Body of pancreas (tissue), 4 donors: ENCODE data around the gene TTC33. TPM values are rescaled to one million over a fixed set of nuclear protein-coding genes. Genes with fewer than 3 reads are reported as not detected.

Experiments used
- ATAC-seq: fragments of 150-250 bp; one replicate; pipeline ENCODE4 v1.9.1; 2016
- DNase-seq, 4 donors: peaks; one replicate each; pipeline ENCODE4 v3.0.0-alpha.2; 2019
- H3K27ac ChIP-seq, 4 donors: fragments of 200-600 bp; sonication (generic); 1 replicate in 3 of 4; 2 replicates in 1 of 4; pipeline versions ENCODE4 v1.5.1 to v1.6.1; 2016 to 2019; ENCODE audit warnings: mild to moderate bottlenecking in 1 of 4, mixed read lengths in 1 of 4, moderate library complexity in 1 of 4
- H3K27me3 ChIP-seq, 2 donors: fragments of 200-600 bp; sonication (generic); one replicate each; pipeline ENCODE4 v1.6.0; 2016; ENCODE audit warnings: mild to moderate bottlenecking in 1 of 2
- H3K36me3 ChIP-seq, 2 donors: fragments of 200-600 bp; sonication (generic); replicated peaks in 1 of 2; 2 replicates each; pipeline ENCODE4 v1.5.1; 2016; ENCODE audit warnings: low read depth in 2 of 2; ENCODE audit not compliant: insufficient read depth in 1 of 2
- H3K4me1 ChIP-seq: fragments of 200-600 bp; sonication (generic); one replicate; pipeline ENCODE4 v1.6.0; 2016
- H3K4me3 ChIP-seq, 2 donors: fragments of 200-600 bp; sonication (generic); 1 replicate in 1 of 2; 2 replicates in 1 of 2; pipeline ENCODE4 v1.5.1; 2016 to 2019
- H3K9me3 ChIP-seq, 3 donors: fragments of 200-600 bp; sonication (generic); 1 replicate in 2 of 3; 2 replicates in 1 of 3; pipeline ENCODE4 v1.5.1; 2016
- CTCF ChIP-seq, 7 experiments: fragments of 450-650 bp in 4 of 7; fragments of 200-600 bp in 3 of 7; sonication (generic) in 3 of 7; IDR thresholded peaks; one replicate each; pipeline ENCODE4 v1.5.1; 2016 to 2019; ENCODE audit warnings: antibody characterized with exemption in 7 of 7
- POLR2A ChIP-seq, 3 donors: fragments of 450-650 bp; IDR thresholded peaks; one replicate each; pipeline ENCODE4 v1.6.1; 2016; ENCODE audit warnings: antibody characterized with exemption in 3 of 3, mild to moderate bottlenecking in 2 of 3
- WGBS, 2 donors: methylation state at CpG; one replicate each; pipeline ENCODE4 v1.1.5; 2017; 5-methylcytosine and 5-hydroxymethylcytosine counted together
- intact Hi-C: fragments of 100-400 bp; cut with DNase I; formaldehyde crosslinking; loops from one replicate; pipeline ENCODE4 v1.15.1; 2023
- total RNA-seq, 2 donors: library from RNA; depleted of rRNA; stranded (reverse); fragments of >200 nt; gene quantifications; one replicate each; pipeline ENCODE4 v1.1.0, GENCODE V29; 2016

TTC33 gene
- total RNA-seq, 2 donors from 2014 or later = 2.3 to 9.3 TPM

DNA sequence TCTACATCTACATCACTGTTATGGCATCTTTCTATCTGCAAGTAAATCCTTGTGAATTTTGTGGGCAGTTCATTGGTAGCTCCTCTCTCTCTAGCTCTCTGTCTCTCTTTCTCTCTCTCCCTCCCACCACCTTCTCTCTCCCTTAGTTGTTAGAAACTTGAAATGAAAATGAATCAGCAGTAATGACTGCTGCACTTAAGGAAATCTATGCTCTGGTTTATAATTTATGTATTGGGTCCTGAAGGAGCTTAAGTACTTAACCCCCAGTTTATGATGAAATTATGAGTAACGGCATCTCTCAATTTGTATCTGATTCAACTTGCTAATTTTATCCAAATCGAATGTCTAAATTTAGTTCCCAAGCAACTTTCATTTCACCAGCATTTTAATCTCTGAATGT, 128.1 kb downstream of the TTC33 start:
- Histone ChIP-seq H3K27ac (no peak overlapping the region), H3K27me3 (no peaks in the 10 kb centered on the region), H3K36me3 (no peaks in the 10 kb centered on the region), H3K9me3 (no peaks in the 10 kb centered on the region), H3K4me3 (no peak overlapping the region), H3K4me1 (no peaks in the 10 kb centered on the region)
- ATAC-seq (no peak), DNase-seq (no peak)
- TF ChIP-seq POLR2A (IDR thresholded peaks at IDR 0.05) (no peak), CTCF (IDR thresholded peaks at IDR 0.05) (no peak)
- intact Hi-C loops = no loop called here
- 71 to 77% methylated on average over 2 of the region's 2 CpGs for WGBS, 2 donors

- Histone ChIP-seq H3K36me3 (no peaks in the 10 kb centered on the region), H3K9me3 (no peaks in the 10 kb centered on the region), H3K27me3 (no peaks in the 10 kb centered on the region), H3K4me1 (no peaks in the 10 kb centered on the region), H3K27ac (no peak overlapping the region), H3K4me3 (no peak overlapping the region)
- WGBS, 2 donors = 75 to 89% methylated on average over 2 of the region's 2 CpGs
- DNase-seq = no peak
- intact Hi-C loops = no loop called here
- no peak for ATAC-seq
- TF ChIP-seq POLR2A (IDR thresholded peaks at IDR 0.05) = no peak
- TF ChIP-seq CTCF (IDR thresholded peaks at IDR 0.05) = no peak
Observed at GRCh38 chr5:40626801-40627200, 129.0 kb downstream of the TTC33 start.

GRCh38 chr5:40623480-40624420, 132.0 kb downstream of the TTC33 start:
- no peak overlapping the region for H3K27ac ChIP-seq

DNA sequence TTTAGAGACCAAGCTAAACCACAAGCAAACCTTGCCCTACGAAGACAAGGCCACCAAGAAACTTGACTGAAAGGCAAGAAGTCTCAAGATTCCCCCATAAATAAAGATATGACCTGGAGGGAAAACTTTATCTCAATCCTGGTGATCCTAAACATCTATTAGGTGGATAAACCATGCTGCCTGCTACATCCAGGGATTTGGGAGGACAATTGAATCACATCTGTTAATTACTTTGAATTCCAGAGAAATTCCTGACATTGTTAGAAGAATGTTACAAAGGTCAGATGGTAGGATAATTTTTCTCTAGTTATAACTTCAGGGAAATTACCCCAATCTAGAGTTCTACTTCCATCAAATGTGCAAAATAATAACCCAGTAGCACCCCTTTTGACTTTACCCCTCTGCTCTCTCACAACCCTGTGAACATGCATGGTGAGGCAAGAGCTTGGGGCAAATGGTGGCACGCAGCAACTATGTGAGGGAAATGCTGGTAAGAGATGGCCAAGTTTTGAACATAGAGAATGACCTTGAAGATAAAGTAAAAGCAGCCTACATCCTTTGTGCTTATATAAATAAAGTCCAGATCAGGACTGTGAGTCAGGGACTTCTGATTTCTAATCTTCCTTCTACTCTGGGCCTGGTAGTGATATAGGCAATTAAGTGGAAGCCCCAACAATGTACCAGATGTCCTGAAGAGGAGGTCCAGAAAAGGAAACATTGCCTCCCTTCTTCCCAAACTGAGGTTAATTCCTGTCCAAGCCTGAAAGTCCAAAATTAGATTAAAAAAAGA, 133.1 kb downstream of the TTC33 start:
- intact Hi-C loops = no loop called here
- TF ChIP-seq CTCF (IDR thresholded peaks at IDR 0.05) = no peak
- no peak for TF ChIP-seq POLR2A (IDR thresholded peaks at IDR 0.05)
- H3K4me1 ChIP-seq = no peaks in the 10 kb centered on the region
- ATAC-seq (no peak), DNase-seq (no peak)
- no peaks in the 10 kb centered on the region for H3K27me3 ChIP-seq
- H3K27ac ChIP-seq = no peak overlapping the region
- H3K9me3 ChIP-seq = no peaks in the 10 kb centered on the region
- no peak overlapping the region for H3K4me3 ChIP-seq
- WGBS, 2 donors = 62 to 85% methylated on average over 2 of the region's 2 CpGs
- no peaks in the 10 kb centered on the region for H3K36me3 ChIP-seq

More at GRCh38 chr5:40623480-40624420, 132.0 kb downstream of the TTC33 start:
- intact Hi-C loops = no loop called here
- WGBS, 2 donors = 77 to 94% methylated on average over 2 of the region's 2 CpGs
- no peaks in the 10 kb centered on the region for H3K27me3 ChIP-seq
- no peak for ATAC-seq
- TF ChIP-seq CTCF (IDR thresholded peaks at IDR 0.05) (no peak), POLR2A (IDR thresholded peaks at IDR 0.05) (no peak)
- no peaks in the 10 kb centered on the region for H3K4me1 ChIP-seq
- no peak overlapping the region for H3K4me3 ChIP-seq
- DNase-seq = no peak
- H3K36me3 ChIP-seq = no peaks in the 10 kb centered on the region
- no peaks in the 10 kb centered on the region for H3K9me3 ChIP-seq
